Measurements from ENCODE around the gene SPOPL.
"Not testable (repeated sequence)": the region's sequence is repeated elsewhere in the genome, so short reads cannot be mapped to it uniquely, and the experiment has no call there.

The SPOPL gene

DNA sequence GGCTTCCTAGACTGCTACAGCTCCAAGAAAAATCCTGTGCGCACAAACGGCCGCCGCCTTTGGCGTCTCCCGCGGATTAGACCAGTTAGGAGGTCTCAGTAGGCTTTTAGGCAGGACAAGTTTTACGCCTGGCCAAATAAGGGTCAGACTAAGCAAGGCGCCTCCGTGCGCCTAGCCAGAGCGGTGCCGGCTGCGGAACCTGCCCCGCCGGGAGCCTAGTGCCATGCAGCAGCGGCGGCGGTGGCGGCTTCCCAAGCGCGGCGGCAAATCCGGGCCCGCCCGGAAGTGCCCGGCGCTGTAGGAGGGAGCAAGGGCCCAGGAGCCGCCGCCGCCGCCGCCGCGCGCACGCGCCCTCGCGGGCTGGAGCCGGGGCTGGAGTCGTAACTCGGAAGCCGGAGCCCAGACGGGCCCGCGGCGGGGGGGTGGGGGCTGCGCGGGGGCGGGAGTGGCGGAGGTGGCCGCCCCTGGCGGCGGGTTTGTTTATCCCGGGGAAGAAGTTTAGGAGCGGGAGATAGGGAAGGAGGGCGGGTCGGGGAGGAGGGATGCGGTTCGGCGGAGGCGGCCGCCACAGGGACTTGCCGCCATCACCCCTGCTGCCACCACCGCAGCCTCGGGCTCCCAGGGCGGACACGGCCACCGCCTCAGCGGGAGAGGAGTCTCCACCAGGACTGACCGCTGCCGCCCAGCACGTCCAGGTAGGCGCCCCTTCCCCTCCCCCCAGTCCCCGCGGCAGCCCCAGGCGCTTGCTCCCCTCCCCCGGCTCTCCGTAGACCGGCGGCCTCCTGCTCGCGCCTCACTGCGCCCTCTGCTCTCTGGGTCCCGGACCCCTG, at the start of gene SPOPL:
SPOPL (plus strand) TSS at position 346 of the 830 bp plus-strand sequence. CDS start 48,447 bp downstream, outside the sequence.
- peak; percentile 81 for DNase-seq

DNA sequence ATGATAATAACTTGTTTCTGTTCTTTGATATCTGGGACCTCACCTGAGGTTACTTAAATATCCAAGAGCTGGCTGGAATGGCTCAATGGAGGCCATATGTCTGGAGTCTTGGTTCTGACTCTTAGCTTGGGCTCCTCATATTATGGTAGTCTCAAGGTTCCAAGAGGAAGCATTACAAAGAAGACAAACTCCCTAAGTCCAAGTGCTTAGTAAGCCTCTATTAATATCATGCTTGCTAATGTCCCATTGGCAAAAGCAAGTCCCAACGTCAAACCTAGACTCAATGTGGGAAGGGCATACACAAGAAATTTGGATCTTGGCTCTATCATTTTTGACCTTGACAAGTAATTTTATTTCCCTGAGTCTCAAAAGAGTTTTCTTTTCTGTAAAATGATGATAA, 49.2 kb upstream of the SPOPL start:
- DNase-seq: no peak

DNA sequence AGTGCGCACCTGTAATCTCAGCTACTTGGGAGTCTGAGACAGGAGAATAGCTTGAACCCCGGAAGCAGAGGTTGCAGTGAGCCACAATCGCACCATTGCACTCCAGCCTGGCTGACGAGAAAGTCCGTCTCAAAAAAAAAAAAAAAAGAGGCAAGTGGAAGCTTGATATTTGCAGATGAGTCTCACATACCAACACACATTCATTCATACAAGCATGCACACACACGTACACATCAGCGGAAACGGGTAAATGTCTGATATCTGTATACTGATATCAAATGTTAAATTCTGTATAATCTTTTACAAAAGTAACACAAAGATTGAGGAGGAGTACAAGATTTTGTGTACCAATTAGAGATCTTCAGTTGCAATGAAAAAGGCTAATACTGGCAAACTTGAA, 47.8 kb upstream of the SPOPL start:
- DNase-seq: no peak

DNA sequence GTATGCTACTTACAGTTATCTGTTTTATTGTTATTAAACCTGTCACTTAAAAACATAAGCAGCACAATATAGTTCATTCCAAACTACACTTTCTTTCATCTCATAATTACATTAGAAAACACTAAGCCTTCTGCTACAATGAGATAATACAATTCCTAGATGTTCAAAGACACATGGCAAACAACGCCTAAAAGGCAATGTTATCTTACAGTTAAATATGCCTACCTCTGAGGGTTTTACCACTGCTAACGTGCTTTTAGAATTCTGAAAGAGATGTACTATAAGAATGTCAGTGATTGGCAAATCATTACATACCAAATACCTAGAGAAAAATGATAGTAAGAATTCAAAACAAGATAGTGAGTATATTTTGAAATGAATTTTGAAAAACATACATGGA, 46.8 kb upstream of the SPOPL start:
- DNase-seq: no peak

DNA sequence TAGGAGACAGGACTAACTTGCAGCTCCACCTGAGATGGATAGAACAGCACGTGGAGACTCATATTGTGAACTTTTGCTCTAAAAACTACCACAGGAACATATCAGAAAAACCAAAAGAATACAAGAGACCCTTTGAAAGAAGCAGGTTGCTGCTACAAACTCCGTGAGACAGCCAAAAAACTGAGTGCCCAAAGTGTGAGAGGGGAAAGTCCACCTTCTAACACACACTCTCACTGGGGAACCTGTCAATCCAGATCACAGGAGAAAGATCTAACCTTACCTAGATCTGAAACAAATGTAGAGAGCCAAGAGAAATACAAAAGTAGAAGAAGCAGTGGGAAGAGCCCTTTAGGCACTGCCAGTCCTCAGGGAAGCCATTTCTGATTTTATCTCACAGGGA, 46.3 kb upstream of the SPOPL start:
- DNase-seq: no peak

DNA sequence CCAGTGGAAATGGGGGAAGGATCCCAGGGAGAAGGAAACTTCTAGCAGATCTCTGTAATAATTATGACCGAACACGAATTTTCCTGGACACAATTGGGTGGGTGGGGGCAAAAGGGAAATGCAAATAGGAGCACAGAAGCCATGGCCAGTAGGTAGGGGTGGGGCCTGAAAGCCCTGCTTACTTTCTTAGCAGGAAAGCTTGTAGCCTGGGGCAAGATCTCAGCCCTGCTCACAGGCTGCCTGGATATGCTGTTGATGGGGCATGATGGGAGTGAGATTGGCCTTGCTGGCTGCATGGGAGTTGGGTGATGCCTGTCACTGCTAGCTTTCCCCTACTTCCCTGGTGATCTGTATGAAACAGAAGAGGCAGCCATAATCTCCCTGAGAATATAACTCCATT, 45.9 kb upstream of the SPOPL start:
- no peak for DNase-seq

DNA sequence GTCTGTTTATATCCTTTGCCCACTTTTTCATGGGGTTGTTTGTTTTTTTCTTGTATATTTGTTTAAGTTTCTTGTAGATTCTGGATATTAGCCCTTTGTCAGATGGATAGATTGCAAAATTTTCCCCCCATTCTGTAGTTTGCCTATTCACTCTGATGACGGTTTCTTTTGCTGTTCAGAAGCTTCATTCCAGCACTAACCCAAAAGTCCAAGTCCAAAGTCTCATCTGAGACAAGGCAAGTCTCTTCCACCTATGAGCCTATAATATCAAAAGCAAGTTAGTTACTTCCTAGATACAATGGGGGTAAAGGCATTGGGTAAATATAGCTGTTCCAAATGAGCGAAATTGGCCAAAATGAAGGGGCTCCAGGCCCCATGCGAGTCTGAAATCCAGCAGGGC, 38.9 kb upstream of the SPOPL start:
- not testable (repeated sequence) for DNase-seq

DNA sequence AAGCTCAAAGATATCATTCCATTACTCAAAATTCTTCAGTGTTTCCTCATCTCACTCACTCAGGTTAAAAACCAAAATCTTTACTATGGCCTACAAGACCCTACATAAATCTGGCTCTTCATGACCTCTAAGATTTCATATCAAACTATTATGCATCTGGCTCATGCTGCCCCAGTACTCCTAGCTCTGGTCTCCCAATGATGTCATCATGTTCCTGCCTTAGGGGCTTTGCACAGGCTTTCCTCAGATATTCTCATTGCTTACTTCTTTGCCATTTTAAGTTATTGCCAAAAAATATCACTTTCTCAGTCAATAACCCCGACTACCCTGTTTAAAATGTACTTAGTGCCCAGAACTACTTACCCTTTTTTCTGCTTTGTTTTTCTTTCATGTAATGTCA, 33.0 kb upstream of the SPOPL start:
- DNase-seq: no peak

DNA sequence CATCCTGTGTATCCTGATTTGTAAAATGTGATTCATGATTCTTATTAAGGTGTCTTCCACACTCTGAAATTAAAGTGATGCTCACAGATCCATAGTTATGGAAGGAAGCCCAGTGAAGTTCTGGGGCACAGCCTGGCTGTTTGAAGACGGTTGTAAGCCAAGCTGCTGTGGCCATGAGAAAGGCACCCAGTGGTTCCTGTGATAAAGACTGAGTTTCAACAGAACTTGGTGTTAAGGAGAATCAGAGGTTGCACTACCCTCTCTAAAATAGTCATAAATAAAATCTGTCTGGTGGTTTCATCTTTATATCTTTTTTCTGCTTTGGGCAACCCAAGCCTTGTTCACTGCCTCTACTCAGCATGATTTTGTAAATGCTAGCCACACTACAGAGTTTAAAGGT, 32.2 kb upstream of the SPOPL start:
- DNase-seq: no peak

DNA sequence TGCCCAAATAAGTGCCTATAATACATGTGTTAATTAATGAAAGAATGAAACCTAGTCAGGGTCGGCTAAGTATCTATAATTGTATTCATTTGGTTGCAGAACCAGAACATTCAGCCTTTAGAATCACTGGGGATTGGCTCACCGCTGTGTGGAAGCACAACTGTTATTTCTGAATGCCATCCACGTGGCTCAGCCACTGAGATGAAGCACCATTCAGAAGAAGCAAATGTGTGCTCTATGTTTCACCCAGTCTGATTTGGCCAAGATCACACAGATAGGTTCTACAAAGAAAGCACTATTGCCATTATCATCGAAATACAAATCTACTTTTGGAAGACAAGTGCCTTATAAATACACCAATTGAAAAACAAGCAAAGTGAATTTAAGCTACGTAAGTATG, 30.6 kb upstream of the SPOPL start:
- no peak for DNase-seq

DNA sequence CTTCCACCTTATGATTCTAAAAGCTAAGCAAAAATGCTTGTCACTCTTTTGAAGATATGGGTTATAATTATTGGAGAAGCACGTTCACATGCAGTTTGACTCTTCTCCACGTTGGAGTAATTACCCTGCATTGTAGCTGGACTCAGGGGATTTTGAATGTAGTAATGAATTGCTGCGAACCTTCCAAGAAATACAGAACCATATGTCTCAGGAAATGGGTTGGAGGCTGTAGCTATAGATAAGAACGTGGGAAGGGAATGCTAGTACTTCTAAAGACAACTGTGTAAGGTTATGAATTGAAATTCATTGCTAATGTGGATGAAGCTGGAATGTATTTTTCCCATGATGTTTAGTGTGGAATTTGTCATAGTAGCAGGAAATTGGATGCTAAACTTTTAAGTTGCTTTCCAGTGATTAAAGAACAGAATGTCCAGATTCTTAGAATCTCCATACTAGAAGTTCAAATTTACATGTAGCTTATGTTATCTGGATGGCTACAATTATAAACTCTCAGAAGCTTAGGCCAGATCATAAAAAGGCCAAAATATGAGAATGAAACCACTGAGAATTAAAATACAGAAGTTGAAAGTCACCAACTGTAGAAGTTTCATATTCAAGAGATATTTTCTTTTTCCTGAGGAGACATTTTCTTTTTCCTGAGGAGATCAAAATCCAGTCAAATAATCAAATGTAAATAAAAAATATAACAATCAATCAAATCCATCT, 27.3 kb upstream of the SPOPL start:
- no peak for DNase-seq

DNA sequence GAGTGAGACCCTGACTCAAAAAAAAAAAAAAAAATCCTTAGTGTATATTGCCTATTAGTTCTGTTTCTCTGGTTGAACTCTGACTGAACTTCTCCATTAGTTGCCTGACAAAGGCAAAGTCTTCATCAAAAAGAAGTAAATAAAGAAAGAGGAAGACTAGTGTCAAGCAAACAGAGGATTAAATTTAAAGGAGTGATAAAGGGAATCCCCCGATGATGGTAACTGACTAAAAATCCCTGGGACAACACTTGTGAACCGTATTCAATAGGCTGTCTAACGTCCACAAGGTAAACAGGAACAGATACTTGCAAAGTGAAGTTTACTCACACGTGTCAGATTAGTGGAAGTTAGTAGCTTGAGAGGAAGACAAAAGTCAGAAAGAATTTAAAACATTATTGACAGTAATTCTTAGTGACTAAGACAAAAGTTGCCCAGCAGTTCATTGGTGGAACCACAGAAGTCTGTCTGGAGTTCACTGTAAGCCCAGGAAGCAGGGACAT, 26.2 kb upstream of the SPOPL start:
- no peak for DNase-seq

DNA sequence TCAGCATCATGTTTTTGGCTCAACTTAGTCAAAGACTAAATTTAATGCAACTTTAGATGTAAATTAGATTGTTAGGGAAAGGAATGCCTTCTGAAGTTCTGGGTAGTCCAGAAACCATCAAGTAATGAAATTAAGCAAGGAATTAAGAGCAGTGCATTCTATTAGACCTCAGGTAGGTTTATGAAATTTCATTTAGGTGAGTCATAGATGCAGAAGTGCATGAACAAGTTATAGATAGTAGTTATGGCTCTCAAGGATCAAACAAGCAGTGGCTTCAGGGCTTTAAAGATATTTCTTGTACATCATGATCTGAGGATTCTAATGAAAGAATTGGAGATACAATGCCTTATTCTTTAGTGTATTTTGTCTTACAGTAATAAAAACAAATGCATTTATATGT, 25.4 kb upstream of the SPOPL start:
- no peak for DNase-seq

DNA sequence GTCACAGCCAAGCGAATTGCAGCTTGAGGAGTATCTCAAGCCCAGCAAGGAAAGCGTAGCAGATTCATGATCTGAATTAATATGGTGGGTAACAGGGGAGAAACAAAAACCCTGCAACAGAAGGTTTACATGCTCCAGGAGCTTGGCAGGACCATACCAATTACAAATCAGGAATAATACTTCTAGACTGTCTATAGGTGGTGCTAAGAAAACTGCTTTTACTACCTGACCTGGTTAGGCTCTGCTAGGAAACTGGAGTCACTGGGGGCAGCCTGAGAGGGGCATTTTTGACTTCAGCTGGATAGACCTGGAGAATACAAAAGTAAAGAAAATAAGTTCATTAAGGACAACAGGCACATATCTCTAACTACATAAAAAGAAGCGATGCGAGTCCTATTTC, 24.6 kb upstream of the SPOPL start:
- DNase-seq: no peak

DNA sequence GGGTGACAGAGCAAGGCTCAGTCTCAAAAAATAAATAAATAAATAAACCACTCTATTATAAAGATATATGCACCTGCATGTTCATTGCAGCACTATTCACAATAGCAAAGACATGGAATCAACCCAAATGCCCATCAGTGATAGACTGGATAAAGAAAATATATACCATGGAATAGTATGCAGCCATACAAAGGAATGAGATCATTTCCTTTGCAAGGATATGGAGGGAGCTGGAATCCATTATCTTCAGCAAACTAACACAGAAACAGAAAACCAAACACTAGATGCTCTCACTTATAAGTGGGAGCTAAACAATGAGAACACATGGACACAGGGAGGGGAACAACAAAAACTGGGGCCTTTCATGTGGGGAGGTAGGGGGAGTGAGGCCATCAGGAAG, 18.8 kb upstream of the SPOPL start:
- not testable (repeated sequence) for DNase-seq

DNA sequence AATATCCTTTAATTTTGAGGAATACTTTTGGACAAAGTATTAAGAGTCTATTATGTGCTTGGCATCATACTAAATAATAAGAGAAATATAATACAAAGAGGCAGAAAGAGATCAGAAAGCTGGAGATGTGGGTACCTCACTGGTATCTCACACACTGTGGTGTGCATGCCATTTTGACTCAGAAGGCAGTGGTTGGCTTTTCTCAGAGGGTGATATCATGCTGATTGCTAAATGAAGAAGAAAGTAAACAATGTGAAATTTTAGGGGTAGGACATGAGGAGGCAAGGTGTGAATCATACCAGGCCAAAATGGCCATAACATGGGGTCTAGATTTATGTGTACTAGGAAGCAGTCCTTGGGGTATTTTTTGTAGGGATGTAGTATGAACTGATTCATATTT, 16.6 kb upstream of the SPOPL start:
- DNase-seq: no peak

DNA sequence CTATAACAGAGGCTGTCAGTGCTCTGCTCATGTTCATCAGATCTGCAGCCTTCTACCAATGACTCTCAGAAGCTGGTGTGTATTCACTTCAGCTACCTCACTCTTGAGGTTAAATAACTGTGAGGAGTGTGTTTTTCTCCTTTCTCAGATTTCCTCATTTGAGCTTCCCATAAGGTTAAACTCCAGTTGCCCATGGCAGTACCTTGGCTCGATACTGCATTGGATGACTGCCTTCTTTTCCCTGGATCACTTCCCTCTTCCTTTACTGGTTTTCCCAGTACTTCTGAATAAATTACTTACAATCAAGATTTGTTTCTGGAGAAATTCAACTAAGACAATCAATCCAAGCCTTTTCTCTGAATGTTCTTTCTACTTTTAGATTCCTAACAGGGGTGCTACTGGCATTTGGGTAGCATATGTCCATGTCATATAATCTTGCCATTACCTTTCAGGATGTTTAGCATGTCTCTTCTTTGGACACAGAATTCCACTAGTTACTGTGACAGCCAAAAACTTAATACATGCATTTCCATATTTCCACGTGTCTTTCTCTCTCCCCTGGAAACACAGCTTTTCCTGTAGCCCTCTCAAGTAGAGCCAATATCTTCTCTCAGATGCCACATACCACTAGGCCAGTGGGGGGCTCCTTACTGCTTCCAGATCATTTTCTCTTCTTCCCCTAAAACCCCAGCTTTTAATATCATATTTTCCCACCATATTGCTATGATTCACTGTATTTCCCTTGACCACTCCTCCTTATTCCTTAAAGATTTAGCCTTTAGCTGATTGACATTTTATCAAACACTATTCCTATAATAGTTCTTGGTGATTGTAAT, 15.0 kb upstream of the SPOPL start:
- DNase-seq: no peak

DNA sequence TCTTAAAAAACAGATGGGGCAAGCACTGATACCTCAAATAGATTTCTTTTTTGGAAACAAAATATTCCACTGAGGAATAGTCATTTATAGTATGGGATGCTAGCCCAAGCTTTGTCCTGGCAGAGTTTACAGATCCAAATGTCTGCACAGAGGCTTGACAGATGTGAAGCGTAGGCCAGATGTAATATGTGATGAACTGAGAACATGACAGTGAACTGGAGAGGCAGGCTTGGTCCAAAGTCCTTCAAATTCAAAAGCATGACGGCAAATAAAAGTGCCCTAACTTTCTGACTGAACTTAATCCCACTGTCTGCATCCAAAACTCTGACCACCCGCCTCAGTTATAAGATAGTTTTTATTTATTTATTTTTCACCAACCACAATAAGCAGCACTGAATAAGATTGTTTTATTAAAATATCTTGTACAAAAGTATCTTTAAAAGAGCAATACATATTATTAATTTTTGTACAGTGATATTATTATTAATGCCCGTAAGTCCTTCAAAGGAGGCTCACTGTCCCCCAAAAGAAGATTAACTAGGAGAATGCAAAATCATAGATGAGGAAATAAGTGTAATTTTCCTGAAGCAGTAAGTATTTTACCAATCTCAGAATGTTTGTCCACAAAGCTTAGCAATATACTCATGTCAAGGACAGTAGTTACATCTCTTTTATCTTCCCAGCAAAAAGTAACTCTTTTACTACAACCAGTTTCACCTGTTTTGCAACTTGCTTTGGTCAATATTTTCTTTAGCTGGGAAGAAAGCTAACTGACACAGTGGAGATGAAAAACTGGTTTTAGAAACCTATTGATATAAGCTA, 10.7 kb upstream of the SPOPL start:
- no peak for DNase-seq

DNA sequence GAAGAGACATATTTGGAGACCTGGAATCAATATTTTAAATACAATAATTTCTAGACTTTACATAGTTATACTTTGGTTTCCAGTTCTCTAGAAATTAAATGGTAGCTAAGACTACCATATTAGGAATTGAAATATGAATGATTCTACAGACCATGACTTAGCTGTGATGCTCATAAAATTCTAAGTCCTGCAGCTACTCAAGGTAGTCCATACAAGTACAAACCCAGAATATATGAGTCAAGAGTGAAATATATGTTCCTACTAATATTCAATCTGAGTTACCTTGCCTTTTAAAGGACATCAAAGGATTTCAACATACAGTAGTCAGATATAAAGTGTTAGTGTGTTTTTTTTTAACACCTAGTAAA, 10.1 kb upstream of the SPOPL start:
- no peak for DNase-seq

DNA sequence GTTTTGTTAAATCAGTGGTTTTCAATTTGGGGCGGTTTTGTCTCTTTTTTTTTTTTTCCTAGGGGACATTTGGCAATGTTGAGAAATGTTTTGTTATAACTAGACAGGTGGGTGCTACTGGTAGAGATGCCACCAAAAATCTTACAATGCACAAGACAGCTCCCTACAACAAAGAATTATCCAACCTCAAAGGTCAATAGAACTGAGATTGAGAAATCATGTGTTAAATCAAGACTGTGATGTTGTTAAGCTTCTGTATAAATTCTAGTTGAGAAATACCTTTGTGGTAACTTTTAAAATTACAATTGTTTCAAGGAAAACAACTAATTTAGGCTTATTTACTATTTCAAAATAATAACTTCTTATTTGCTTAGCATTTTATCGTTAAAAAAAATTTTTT, 9.4 kb upstream of the SPOPL start:
- no peak for DNase-seq

DNA sequence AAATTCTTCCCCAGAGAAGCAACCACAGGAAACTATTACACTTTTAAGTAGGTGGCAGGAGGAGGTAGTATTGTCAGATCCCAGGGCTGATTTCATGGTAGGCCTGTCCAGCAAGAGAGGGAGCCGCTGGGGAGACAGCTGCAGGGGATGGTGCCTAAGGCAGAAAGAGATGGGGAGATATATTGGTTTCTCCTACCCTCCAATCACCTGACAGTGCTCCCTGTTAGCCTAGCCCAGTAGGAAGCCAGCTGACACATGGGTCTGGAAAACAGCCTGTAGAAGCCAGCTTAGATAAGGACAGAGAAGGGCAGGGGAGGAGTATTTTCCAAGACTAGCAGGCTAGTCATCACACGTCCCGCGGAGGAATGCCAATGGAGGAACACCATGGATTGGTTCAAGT, 8.2 kb upstream of the SPOPL start:
- DNase-seq: no peak

DNA sequence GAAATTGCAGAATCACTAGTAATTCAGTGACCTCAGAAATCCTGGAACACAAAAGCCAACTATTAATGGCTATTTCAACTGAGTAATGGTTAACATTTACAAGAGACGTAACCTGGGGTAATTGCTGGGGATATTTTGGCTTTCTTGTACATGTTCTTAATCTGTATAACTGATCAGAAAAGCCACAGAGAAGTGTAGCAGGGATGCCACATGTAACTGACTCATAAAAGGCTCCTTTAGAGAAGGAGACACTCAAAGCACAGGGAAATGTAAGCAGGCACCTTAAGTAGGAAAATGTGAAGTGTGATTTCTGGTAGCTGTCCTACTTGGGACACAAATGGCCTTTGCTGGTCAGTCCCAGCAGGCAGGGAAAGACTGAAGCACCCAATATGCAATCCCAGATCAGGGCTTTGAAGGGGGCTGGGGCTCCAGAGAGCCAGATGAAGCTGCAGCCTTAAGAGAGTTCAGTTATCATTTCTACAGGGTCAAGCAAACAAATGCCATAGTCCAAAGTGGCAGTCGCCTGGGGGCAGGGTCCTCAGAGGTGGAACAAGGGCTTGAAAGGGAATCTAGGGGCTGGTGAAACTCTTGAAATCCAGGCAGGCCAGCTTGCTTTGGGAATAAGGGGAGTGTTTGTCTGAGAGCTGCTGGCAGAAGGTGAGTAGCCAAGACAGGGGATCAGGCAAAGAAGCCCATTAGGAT, 7.2 kb upstream of the SPOPL start:
- DNase-seq: no peak

All from stimulated activated naive CD4-positive, alpha-beta T cell treated with Interleukin-2 at 50 U/mL for 16 hours (primary cell).